Neural progenitor cell (in vitro differentiated cells): ENCODE data around the gene STX8.

Experiments used
- EZH2 ChIP-seq: fragments of 200-600 bp; sonication (generic); IDR thresholded peaks from 2 replicates; pipeline ENCODE4 v1.6.1; 2017; ENCODE audit warnings: antibody characterized with exemption, mild to moderate bottlenecking, moderate library complexity
- EZH2phosphoT487 ChIP-seq: fragments of 200-600 bp; sonication (generic); IDR thresholded peaks from 2 replicates; pipeline ENCODE4 v1.6.1; 2017; ENCODE audit warnings: antibody characterized with exemption
- TF ChIP-seq, protein P1 (sequence below): fragments of 200-600 bp; sonication (generic); IDR thresholded peaks from 2 replicates; pipeline ENCODE4 v1.5.1; 2017; ENCODE audit warnings: antibody characterized with exemption, mild to moderate bottlenecking

- TF ChIP-seq, protein P1, sequence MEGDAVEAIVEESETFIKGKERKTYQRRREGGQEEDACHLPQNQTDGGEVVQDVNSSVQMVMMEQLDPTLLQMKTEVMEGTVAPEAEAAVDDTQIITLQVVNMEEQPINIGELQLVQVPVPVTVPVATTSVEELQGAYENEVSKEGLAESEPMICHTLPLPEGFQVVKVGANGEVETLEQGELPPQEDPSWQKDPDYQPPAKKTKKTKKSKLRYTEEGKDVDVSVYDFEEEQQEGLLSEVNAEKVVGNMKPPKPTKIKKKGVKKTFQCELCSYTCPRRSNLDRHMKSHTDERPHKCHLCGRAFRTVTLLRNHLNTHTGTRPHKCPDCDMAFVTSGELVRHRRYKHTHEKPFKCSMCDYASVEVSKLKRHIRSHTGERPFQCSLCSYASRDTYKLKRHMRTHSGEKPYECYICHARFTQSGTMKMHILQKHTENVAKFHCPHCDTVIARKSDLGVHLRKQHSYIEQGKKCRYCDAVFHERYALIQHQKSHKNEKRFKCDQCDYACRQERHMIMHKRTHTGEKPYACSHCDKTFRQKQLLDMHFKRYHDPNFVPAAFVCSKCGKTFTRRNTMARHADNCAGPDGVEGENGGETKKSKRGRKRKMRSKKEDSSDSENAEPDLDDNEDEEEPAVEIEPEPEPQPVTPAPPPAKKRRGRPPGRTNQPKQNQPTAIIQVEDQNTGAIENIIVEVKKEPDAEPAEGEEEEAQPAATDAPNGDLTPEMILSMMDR: peak; percentile 56
- no peak for TF ChIP-seq EZH2
- TF ChIP-seq EZH2phosphoT487: no peak
Measured at GRCh38 chr17:9402590-9403199, 172.9 kb downstream of the STX8 start.
